GM21515 (cell line): ENCODE measurements around the gene PIEZO2.
"Not testable (repeated sequence)": the region's sequence is repeated elsewhere in the genome, so short reads cannot be mapped to it uniquely, and the experiment has no call there.

Experiments used
- ATAC-seq: cut with Tn5 transposase; IDR thresholded peaks from one replicate; pipeline ENCODE4 v1.9.1; 2021; ENCODE audit not compliant: unreplicated experiment

The PIEZO2 gene

DNA sequence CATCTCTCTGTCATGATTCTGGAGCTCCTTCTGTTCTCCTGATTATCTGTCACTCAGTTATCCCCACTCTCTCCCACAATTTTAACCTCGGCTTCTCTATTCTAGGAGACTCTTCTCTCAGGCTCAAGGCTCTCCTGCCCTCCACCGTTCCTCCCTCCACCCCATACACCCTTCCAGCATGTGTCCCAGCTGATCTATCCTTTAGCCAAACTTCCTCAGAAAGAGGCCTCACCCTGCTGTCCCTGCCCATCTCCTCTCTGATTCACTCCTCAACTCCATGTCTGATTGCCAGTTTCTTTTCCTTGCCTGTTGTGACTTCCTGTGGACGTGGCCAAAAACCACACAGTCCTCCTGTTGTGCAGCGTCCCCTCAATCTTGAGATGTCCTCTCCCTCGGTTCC lies 505.4 kb downstream of the PIEZO2 start:
- not testable (repeated sequence) for ATAC-seq

DNA sequence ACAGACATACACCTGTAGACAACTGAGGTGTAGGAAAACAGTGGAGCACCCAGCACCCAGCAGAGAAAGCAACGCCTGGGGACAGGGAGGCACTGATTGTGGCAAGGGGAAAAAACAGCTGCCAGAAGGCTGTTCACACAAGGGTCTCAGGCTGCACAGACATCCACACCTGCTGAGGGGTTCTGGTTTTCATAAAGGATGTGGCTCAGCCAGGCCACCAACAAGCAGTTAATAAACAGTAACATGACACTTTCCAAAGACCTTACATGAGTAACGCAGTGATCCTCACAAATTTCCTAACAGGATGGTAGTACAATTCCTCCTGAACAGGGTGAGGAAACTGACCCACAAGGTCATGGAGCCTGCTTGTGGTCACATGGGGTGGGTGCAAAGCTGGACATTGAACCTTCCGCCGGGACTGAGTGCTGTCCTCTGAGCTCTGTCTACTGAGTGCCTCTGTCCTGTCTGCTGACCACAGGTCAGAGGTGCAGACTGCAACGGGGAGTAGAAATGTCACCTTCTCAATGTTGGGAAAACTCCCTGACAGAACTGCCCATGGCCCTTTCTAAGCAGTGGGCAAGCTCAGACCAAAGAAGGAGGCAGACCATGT lies 506.3 kb downstream of the PIEZO2 start:
- ATAC-seq = peak; percentile 51

DNA sequence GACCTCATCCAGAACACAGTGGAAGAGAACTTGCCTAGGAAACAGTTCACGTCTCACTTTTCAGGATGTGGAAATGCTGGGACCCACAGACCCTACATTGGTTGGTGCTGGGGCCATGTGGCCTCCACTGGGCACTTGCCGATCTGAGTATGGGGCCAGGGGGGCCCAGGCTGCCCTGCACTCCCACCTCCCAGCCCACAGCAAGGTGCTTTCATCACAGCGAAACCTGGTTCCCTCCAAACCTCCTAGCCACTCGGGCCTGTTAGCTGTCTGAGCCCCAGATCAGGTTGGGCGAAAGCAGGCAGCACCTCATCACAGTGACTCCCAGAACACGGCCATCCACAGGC lies 510.9 kb downstream of the PIEZO2 start:
- ATAC-seq = not testable (repeated sequence)

DNA sequence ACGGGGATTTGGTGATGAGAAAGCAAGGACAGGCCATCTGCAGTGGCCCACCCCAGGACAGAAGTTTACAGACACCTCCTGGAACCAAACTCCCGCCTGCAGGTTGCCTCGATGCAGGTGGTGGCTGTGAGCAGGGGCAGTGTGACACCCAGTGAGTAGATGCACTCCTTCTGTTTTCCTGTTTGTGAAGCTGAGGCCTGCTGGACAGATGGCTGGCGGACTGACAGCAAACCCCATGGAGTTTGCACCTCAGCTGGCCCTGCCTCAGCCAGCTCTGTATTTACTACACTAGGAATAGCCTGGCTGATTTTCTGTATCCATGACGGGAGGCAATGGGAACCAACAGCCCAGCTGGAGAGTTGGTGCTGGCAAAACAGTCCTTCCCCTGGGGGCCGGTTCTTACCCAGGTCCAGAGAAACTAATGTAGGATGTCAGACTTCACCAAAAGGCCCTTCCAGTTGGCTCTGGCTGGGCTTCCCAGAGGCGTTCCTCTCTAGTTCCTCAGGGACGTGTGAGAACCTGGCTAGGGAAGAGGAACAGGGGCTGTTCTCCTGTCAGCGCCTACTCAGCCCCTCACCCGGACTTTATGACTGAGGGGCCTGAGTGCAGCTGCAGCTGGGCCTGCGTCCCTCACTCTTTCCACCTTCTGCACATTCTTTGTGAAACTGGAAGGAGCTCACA lies 511.4 kb downstream of the PIEZO2 start:
- ATAC-seq = not testable (repeated sequence)

DNA sequence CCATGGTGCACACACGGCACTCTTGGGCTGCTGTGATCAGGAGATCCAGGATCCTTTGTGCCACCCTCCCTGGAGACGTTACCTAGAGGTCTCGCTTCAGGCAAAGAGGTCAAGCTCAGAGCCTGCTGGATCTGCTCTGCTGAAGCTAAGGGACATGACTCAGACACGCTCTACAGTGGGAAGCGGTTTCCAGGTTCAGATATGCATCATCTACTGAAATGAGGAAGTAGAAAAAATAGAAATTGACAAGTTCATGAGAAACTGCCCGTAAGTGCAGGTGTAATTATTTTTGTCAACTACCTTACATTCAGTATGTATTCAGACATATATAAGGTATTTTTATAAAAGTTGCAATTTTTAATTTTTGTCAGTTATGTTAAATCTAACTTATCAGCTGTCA lies 520.3 kb downstream of the PIEZO2 start:
- peak; percentile 94 for ATAC-seq

DNA sequence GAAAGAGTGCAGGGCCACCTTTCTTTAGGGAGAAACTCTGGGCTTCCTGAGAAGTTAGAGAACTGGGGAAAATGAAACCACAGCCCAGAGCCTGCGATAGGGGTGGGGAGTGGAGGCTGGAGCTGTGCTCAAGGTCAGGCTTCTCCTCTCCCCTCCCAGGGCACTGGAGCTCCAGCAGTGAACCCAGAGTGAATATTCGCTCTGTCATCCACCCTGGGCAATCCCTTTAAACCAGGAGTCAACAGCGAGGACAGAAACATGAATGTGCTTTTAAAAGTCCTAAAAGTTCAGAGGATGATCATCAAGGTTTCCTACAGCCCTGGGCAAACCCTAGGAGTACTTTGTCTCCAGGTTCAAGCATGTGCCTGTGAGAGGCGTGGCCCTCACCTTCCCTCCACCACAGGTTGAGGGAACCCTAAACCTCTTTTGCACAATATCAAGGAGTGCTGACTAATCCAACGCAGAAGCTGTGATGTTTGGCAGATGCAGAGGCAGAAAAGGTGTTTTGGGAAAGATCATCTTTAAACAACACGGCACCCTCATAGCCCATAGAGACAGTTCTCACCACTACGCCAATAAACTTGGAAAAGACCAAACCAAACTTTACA lies 522.7 kb downstream of the PIEZO2 start:
- not testable (repeated sequence) for ATAC-seq

DNA sequence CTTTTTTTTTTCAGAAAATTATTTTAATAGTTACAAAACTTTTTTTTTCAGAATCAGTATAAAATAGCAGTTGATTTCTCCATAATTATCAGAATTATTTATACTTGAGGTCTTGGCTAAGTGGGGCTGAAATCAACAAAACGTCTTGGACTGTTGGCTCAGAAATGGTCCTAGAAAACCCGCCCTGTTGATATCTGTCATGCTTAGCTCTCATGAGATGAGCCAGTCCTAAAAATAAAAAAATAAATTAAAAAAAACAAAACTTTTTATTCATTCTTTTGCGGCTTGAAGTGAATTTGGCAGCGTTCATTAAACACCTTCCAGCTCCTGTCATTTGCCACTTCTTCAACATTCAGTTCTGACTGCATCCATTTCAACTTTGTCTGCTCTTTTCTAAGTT lies 525.8 kb downstream of the PIEZO2 start:
- not testable (repeated sequence) for ATAC-seq

DNA sequence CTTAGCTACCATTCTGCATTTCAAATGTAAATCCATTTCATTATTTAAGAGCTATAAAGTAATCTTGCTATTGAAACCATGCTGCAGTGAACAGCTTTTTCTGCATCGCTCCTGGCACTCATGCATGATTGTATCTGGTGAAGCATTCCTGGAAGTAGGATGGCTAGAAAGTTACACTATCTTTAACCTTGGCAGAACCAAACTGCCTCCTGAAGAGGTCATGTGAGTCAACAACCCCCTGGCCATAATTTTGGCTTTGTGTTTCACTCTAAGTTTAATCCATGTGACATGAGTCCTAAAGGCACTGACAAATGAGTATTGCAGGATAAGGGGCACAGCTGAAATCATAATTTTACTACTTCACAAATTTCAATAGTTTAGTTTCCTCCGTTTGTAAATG lies 526.4 kb downstream of the PIEZO2 start:
- not testable (repeated sequence) for ATAC-seq

DNA sequence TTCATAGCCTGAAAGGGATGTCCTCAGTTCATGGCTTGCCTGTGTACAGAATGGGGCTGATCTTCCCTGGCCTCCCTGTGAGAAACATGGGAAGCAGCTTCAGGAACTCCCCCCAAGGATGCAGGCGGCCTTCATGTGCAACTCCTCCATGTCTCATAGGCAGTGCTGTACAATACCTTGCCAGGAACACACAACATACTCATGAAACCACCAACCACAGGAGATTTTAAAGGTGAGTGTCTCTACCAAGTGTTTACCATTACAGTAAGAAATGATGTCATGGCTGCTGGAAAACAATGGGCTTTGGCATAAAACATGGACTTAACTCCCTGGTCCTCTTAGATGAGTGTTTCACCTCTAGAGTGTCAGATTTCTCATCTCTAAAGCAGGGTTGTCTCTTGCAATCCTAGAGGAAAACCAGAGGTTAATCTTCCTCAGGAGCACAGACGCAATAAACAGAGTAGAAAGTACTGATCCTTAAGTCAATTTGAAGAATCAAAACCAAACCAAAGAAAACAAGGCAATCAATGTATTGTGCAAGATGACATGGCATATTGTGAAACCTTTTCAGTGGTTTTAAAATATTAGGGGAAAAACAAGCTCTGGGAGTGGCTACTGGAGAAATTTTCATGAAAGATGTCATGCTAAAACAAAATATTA lies 528.6 kb downstream of the PIEZO2 start:
- not testable (repeated sequence) for ATAC-seq
